Smooth muscle cell (in vitro differentiated cells): ENCODE results near the gene TIMP1. TPM values are rescaled to one million over a fixed set of nuclear protein-coding genes. Genes with fewer than 3 reads are reported as not detected.

Experiments used
- DNase-seq: peaks from one replicate; lab custom pipeline; 2025; ENCODE audit not compliant: unreplicated experiment; lab: John Stamatoyannopoulos, UW
- H2AFZ ChIP-seq: fragments of 200-600 bp; sonication (generic); 2 replicates; pipeline ENCODE4 v1.6.0; 2016; ENCODE audit warnings: antibody characterized with exemption, low read depth, mild to moderate bottlenecking
- H3F3A ChIP-seq: fragments of 200-600 bp; sonication (generic); 2 replicates; pipeline ENCODE4 v1.6.0; 2017; ENCODE audit warnings: antibody characterized with exemption, low read depth
- H3K27ac ChIP-seq: fragments of 200-600 bp; sonication (generic); 2 replicates; pipeline ENCODE4 v1.5.1; 2016; ENCODE audit warnings: low read depth, mild to moderate bottlenecking
- H3K27me3 ChIP-seq: fragments of 200-600 bp; sonication (generic); 2 replicates; pipeline ENCODE4 v1.6.1; 2016; ENCODE audit warnings: low read depth, mild to moderate bottlenecking
- H3K36me3 ChIP-seq: fragments of 200-600 bp; sonication (generic); 2 replicates; pipeline ENCODE4 v1.5.1; 2016; ENCODE audit warnings: low read depth
- H3K4me1 ChIP-seq: fragments of 200-600 bp; sonication (generic); 2 replicates; pipeline ENCODE4 v1.5.1; 2016; ENCODE audit warnings: low read depth
- H3K4me2 ChIP-seq: fragments of 200-600 bp; sonication (generic); 2 replicates; pipeline ENCODE4 v1.6.0; 2016; ENCODE audit warnings: mild to moderate bottlenecking
- H3K4me3 ChIP-seq: fragments of 200-600 bp; sonication (generic); 2 replicates; pipeline ENCODE4 v1.5.1; 2016; ENCODE audit warnings: mild to moderate bottlenecking
- H3K79me2 ChIP-seq: fragments of 200-600 bp; sonication (generic); 2 replicates; pipeline ENCODE4 v1.6.0; 2016; ENCODE audit warnings: low read depth, mild to moderate bottlenecking
- H3K9ac ChIP-seq: fragments of 200-600 bp; sonication (generic); 2 replicates; pipeline ENCODE4 v1.6.0; 2016; ENCODE audit warnings: low read depth
- H3K9me3 ChIP-seq: fragments of 200-600 bp; sonication (generic); replicated peaks from 2 replicates; pipeline ENCODE4 v1.5.1; 2016; ENCODE audit warnings: low read depth
- H4K20me1 ChIP-seq: fragments of 200-600 bp; sonication (generic); 2 replicates; pipeline ENCODE4 v1.6.0; 2016; ENCODE audit warnings: low read depth
- WGBS: methylation state at CpG from one replicate; pipeline ENCODE4 v1.1.7; 2016; ENCODE audit warnings: low lambda C conversion rate; 5-methylcytosine and 5-hydroxymethylcytosine counted together
- polyA plus RNA-seq: library from polyadenylated mRNA; unstranded; fragments of >200 nt; fragmentation: Nextera tagmentation; extraction: Ambion mirVana; gene quantifications from 2 replicates; pipeline ENCODE4 v1.2.1, GENCODE V29; 2016
- total RNA-seq: library from RNA; depleted of rRNA; stranded (reverse); fragments of >200 nt; gene quantifications from 2 replicates; pipeline ENCODE4 v1.2.3, GENCODE V29; 2014
- TF ChIP-seq, protein P1 (sequence below): fragments of 200-600 bp; sonication (generic); IDR thresholded peaks from 2 replicates; pipeline ENCODE4 v1.5.1; 2017; ENCODE audit warnings: borderline replicate concordance, mild to moderate bottlenecking, antibody characterized with exemption; ENCODE audit not compliant: insufficient read depth, poor library complexity, severe bottlenecking

The TIMP1 gene
- total and polyA plus RNA-seq, 2 experiments from 2014 or later: 3,796 to 15,830 TPM

DNA sequence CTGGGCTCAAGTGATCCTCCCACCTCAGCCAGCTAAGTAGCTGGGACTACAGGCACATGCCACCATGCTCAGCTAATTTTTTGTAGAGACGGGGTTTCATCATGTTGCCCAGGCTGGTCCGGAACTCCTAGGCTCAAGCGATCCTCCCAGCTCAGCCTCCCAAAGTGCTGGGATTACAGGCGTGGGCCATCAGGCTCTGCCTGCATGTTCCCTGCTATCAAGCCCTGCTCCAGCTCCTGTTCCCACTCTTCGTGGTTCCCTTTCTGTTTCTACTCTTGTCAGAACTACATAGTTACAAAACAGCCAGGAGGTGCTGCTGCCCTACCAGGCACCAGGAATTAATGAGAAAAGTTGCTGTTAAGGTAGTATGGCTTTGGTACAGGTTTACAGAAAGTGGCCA is 8.7 kb downstream of the TIMP1 start:
- WGBS: 76% methylated on average over 5 of the region's 5 CpGs
- H3K79me2 ChIP-seq: no peaks in the 10 kb centered on the region
- H2AFZ ChIP-seq: no peak overlapping the region
- no peaks in the 10 kb centered on the region for H3K9me3 ChIP-seq
- peaks cover 3% of the 10 kb centered on the region for H4K20me1 ChIP-seq
- no peak overlapping the region for H3K4me2 ChIP-seq
- H3K4me3 ChIP-seq: no peak overlapping the region
- H3K9ac ChIP-seq: no peak overlapping the region
- H3K27me3 ChIP-seq: no peaks in the 10 kb centered on the region
- no peak for DNase-seq
- TF ChIP-seq, protein P1, sequence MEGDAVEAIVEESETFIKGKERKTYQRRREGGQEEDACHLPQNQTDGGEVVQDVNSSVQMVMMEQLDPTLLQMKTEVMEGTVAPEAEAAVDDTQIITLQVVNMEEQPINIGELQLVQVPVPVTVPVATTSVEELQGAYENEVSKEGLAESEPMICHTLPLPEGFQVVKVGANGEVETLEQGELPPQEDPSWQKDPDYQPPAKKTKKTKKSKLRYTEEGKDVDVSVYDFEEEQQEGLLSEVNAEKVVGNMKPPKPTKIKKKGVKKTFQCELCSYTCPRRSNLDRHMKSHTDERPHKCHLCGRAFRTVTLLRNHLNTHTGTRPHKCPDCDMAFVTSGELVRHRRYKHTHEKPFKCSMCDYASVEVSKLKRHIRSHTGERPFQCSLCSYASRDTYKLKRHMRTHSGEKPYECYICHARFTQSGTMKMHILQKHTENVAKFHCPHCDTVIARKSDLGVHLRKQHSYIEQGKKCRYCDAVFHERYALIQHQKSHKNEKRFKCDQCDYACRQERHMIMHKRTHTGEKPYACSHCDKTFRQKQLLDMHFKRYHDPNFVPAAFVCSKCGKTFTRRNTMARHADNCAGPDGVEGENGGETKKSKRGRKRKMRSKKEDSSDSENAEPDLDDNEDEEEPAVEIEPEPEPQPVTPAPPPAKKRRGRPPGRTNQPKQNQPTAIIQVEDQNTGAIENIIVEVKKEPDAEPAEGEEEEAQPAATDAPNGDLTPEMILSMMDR: no peak
- no peaks in the 10 kb centered on the region for H3K36me3 ChIP-seq
- H3K27ac ChIP-seq: no peak overlapping the region
- H3F3A ChIP-seq: no peaks in the 10 kb centered on the region
- no peaks in the 10 kb centered on the region for H3K4me1 ChIP-seq

DNA sequence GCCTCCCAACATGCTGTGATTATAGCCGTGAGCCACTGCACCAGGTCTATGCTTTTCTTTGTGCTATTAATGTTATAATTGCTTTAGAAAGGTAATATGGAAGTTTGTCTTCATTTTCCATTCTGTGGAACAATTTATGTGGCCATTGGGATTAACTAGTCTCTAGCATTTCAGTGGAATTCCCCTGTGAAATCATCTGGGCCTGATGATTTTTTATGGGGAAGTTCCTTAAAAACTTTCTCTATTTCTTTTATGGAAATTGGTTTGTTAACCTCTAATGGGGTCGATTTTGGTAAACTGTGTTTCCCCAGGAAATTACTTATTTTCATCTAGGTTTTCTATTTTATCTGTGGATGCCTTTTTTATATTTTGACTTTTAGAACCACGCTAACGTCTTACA is 11.3 kb downstream of the TIMP1 start:
- no peak overlapping the region for H3K4me2 ChIP-seq
- peaks cover 3% of the 10 kb centered on the region for H3F3A ChIP-seq
- no peak for DNase-seq
- no peaks in the 10 kb centered on the region for H3K79me2 ChIP-seq
- H3K9ac ChIP-seq: no peak overlapping the region
- H3K9me3 ChIP-seq: peaks cover 7% of the 10 kb centered on the region
- TF ChIP-seq, protein P1: no peak
- H3K27me3 ChIP-seq: no peaks in the 10 kb centered on the region
- no peak overlapping the region for H3K4me3 ChIP-seq
- no peak overlapping the region for H2AFZ ChIP-seq
- H4K20me1 ChIP-seq: no peaks in the 10 kb centered on the region
- no peaks in the 10 kb centered on the region for H3K4me1 ChIP-seq
- H3K27ac ChIP-seq: no peak overlapping the region
- 74% methylated on average over 4 of the region's 4 CpGs for WGBS
- no peaks in the 10 kb centered on the region for H3K36me3 ChIP-seq

DNA sequence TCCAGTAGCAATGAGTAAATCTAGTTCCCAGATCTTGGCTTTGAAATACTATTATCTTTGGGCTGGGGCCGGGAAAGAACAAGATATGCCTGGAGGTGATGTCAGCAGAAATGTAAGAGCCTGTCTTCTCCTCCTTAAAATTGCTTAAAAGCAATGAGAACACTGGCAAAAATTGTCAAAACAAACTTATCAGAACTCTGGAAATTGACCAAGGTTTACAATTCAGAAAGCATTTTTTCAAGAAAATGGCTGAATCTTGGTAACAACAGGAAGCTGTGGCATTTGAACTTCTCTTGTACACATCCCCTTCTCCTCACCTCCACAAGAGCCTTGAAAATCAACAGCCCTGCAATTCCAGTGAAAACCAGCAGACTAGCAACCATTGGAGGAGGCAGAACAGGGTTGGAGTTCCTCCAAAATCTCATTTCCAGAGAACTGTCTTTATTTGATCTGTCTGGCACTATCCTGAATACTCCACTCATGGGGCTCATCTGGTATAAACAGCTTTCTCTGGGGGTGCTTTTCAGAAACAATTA is 13.5 kb downstream of the TIMP1 start:
- Histone ChIP-seq H3K9me3 (peaks cover 7% of the 10 kb centered on the region), H4K20me1 (no peaks in the 10 kb centered on the region), H3K27me3 (no peaks in the 10 kb centered on the region), H3K79me2 (no peaks in the 10 kb centered on the region), H3K36me3 (no peaks in the 10 kb centered on the region), H3K27ac (peak overlapping the region; percentile 85), H3K4me1 (no peaks in the 10 kb centered on the region), H3K4me3 (no peak overlapping the region), H3F3A (peaks cover 3% of the 10 kb centered on the region), H2AFZ (no peak overlapping the region), H3K4me2 (peak overlapping the region; percentile 48), H3K9ac (peak overlapping the region; percentile 10)
- 48% methylated on average over 1 of the region's 1 CpG for WGBS
- no peak for DNase-seq
- TF ChIP-seq, protein P1: no peak

DNA sequence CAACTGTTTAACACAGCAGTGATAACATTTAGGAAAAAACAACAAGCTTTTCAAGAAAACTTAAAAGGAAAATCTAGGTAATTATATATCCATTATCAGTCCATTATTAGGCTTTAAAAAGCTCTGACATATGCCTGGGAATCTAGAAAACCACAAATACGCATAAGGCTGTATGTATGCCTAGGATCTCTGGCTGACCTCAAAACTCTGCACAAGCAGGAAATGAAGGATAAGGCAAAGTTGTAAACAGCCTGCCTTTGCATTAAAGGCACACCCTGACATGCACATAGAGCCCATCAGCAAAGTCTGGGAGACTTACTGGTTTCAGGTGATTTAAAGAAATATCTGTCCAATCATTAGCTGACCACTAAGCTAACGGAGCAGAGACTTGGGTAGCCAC is 14.0 kb downstream of the TIMP1 start:
- DNase-seq: no peak

More for the DNA sequence above, 14.0 kb downstream of the TIMP1 start:
- peak overlapping the region; percentile 85 for H3K27ac ChIP-seq
- no peak overlapping the region for H2AFZ ChIP-seq
- peaks cover 3% of the 10 kb centered on the region for H3F3A ChIP-seq
- no peaks in the 10 kb centered on the region for H3K36me3 ChIP-seq
- H3K4me2 ChIP-seq: peak overlapping the region; percentile 48
- no peak overlapping the region for H3K4me3 ChIP-seq
- no peaks in the 10 kb centered on the region for H3K79me2 ChIP-seq
- no peak overlapping the region for H3K9ac ChIP-seq
- WGBS: 36% methylated on average over 2 of the region's 2 CpGs
- H4K20me1 ChIP-seq: no peaks in the 10 kb centered on the region
- H3K9me3 ChIP-seq: peaks cover 7% of the 10 kb centered on the region
- H3K4me1 ChIP-seq: no peaks in the 10 kb centered on the region
- no peaks in the 10 kb centered on the region for H3K27me3 ChIP-seq
- TF ChIP-seq, protein P1: no peak
